Small intestine (tissue), 7 donors: Measurements from ENCODE around the gene C1QB. TPM values are rescaled to one million over a fixed set of nuclear protein-coding genes. Genes with fewer than 3 reads are reported as not detected.
"Not testable (repeated sequence)": the region's sequence is repeated elsewhere in the genome, so short reads cannot be mapped to it uniquely, and the experiment has no call there.

Source experiments
- DNase-seq, 2 donors: peaks; one replicate each; pipeline versions ENCODE4 v3.0.0 to v3.0.0-alpha.2; 2013
- FAIRE-seq: peaks from 2 replicates; lab custom pipeline; 2012; peaks lifted over from hg19 to GRCh38; lab: Jason Lieb, UNC
- H3K27ac ChIP-seq, 3 donors: one replicate each; pipeline ENCODE4 v1.5.1; 2013; ENCODE audit warnings: low read length in 2 of 3, mild to moderate bottlenecking in 2 of 3, control low read depth in 1 of 3, inconsistent platforms in 1 of 3, low read depth in 1 of 3, moderate library complexity in 1 of 3
- H3K27me3 ChIP-seq, 3 donors: one replicate each; pipeline ENCODE4 v1.6.1; 2013; ENCODE audit warnings: low read length in 3 of 3, inconsistent platforms in 1 of 3; ENCODE audit not compliant: control insufficient read depth in 3 of 3, insufficient read depth in 3 of 3
- H3K36me3 ChIP-seq, 3 donors: one replicate each; pipeline ENCODE4 v1.6.1; 2013; ENCODE audit warnings: low read length in 3 of 3, inconsistent platforms in 1 of 3, low read depth in 1 of 3, mild to moderate bottlenecking in 1 of 3, moderate library complexity in 1 of 3; ENCODE audit not compliant: control insufficient read depth in 3 of 3, insufficient read depth in 2 of 3
- H3K4me1 ChIP-seq, 3 donors: one replicate each; pipeline ENCODE4 v1.6.1; 2013; ENCODE audit warnings: low read length in 2 of 3, inconsistent platforms in 1 of 3, low read depth in 1 of 3, mild to moderate bottlenecking in 1 of 3, moderate library complexity in 1 of 3; ENCODE audit not compliant: control insufficient read depth in 3 of 3, insufficient read depth in 2 of 3
- H3K4me3 ChIP-seq, 3 donors: one replicate each; pipeline ENCODE4 v1.5.1; 2013; ENCODE audit warnings: low read length in 3 of 3, control low read depth in 1 of 3, inconsistent platforms in 1 of 3, low read depth in 1 of 3, mild to moderate bottlenecking in 1 of 3, moderate library complexity in 1 of 3
- H3K9me3 ChIP-seq, 2 donors: one replicate each; pipeline ENCODE4 v1.6.1; 2013; ENCODE audit warnings: low read depth in 1 of 2, low read length in 1 of 2; ENCODE audit not compliant: control insufficient read depth in 2 of 2, insufficient read depth in 1 of 2
- WGBS, 3 donors: extraction: QIAGEN DNeasy Blood & Tissue Kit; methylation state at CpG; one replicate each; pipeline ENCODE4 v1.1.7; 2013; 5-methylcytosine and 5-hydroxymethylcytosine counted together
- polyA plus RNA-seq, 4 donors: library from polyadenylated mRNA; stranded (reverse) in 3 of 4; unstranded in 1 of 4; fragments of 200-250 nt in 3 of 4; fragments of 120-200 nt in 1 of 4; gene quantifications; one replicate each; pipeline versions ENCODE4 v1.2.1 to v1.2.3, GENCODE V29; 2013
- donor health status: healthy with polysubstance abuse.
- donor health status: control.
- donor health status: control.
- donor health status: Bipolar disorder and iron deficiency.
- donor health status: healthy.

The C1QB gene
- polyA plus RNA-seq, 4 donors: 33.5 to 255 (median 95.1) TPM

DNA sequence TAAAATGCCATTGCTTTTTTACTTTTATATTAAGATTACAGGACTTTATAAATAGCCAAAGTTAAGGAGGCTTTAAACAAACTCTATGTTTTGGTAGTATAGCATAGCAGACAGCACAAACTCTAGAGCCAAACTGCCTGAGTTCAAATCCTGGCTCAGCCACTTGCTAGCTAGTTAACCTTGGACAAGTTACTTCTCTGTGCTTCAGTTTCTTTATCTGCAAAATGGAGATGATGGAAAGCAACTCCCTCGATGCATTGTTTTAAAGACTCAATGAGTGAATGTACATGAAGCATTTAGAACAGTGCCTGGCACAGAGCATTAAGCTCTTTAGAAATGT lies 21.3 kb downstream of the C1QB start:
- peaks cover 0 to 5% (median 0%) of the 10 kb centered on the region in 3 donors for H3K27me3 ChIP-seq
- H3K9me3 ChIP-seq: no peaks in the 10 kb centered on the region
- no peak overlapping the region for H3K4me3 ChIP-seq
- WGBS, 3 donors: 7 to 38% (median 7%) methylated on average over 1 of the region's 1 CpG
- H3K27ac ChIP-seq: no peak overlapping the region
- no peak for FAIRE-seq
- no peaks in the 10 kb centered on the region for H3K36me3 ChIP-seq
- DNase-seq: no peak
- peaks cover 0 to 26% (median 0%) of the 10 kb centered on the region in 3 donors for H3K4me1 ChIP-seq

DNA sequence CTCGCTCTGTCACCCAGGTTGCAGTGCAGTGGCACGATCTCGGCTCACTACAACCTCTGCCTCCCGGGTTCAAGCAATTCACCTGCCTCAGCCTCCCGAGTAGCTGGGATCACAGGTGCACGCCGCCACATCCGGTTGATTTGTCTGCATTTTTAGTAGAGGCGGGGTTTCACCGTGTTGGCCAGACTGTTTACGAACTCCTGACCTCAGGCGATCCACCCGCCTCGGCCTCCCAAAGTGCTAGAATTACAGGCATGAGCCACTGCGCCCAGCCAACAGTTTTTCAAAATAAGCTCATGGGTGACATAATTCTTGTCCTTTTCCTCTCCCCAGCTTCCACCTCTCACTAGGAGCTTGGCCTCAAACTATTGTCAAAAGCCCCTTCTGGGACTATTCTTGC lies 23.1 kb downstream of the C1QB start:
- not testable (repeated sequence) for H3K4me3 ChIP-seq, H3K36me3 ChIP-seq, H3K27me3 ChIP-seq, DNase-seq, FAIRE-seq, H3K9me3 ChIP-seq
- H3K4me1 ChIP-seq: peaks cover 0 to 32% (median 0%) of the 10 kb centered on the region in 3 donors
- H3K27ac ChIP-seq: peak overlapping the region in 2 of 3 donors; percentile 47 to 79
- 65 to 78% (median 70%) methylated on average over 15 of the region's 15 CpGs for WGBS, 3 donors

GRCh38 chr1:22676916-22677583 lies 24.0 kb downstream of the C1QB start:
- Histone ChIP-seq H3K9me3 (no peaks in the 10 kb centered on the region), H3K27ac (peak overlapping the region in 2 of 3 donors; percentile 47 to 79), H3K36me3 (no peaks in the 10 kb centered on the region), H3K4me3 (peak overlapping the region in 2 of 3 donors; percentile 20 to 23), H3K27me3 (peaks cover 0 to 5% (median 0%) of the 10 kb centered on the region in 3 donors), H3K4me1 (peaks cover 0 to 32% (median 0%) of the 10 kb centered on the region in 3 donors)
- FAIRE-seq (no peak), DNase-seq (peak; percentile 61 to 71)
- WGBS, 3 donors: 22 to 56% (median 33%) methylated on average over 18 to 37 of the region's 37 CpGs

GRCh38 chr1:22677931-22678896 lies 25.2 kb downstream of the C1QB start:
- H3K4me1 ChIP-seq: peaks cover 0 to 32% (median 0%) of the 10 kb centered on the region in 3 donors
- 82 to 86% (median 83%) methylated on average over 9 to 13 of the region's 13 CpGs for WGBS, 3 donors
- H3K27ac ChIP-seq: peak overlapping the region in 2 of 3 donors; percentile 47 to 79
- no peaks in the 10 kb centered on the region for H3K36me3 ChIP-seq
- H3K9me3 ChIP-seq: no peaks in the 10 kb centered on the region
- peaks cover 0 to 5% (median 0%) of the 10 kb centered on the region in 3 donors for H3K27me3 ChIP-seq
- DNase-seq: no peak
- H3K4me3 ChIP-seq: no peak overlapping the region
- no peak for FAIRE-seq

DNA sequence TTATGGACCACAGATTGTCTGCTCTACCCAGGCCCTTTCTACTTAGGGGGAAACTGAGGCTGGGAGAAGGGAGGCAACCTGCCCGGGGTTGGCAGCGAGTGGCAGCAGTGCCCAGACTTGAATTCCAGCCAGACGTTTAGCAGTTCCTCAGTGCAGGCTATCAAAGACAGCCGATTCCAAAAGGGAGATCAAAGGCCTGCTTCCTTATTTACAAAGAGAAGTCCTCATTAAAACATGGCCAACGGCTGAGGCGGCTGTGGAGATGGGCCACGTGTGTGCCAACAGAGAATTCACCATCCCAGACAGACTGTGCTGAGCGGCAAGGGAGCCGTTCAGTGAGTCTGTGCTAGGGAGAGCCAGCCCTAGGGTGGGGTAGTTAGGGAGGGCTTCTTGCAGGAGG lies 27.7 kb downstream of the C1QB start:
- DNase-seq (peak; percentile 47 to 75), FAIRE-seq (no peak)
- Histone ChIP-seq H3K27ac (peak overlapping the region in 2 of 3 donors; percentile 9 to 42), H3K36me3 (no peaks in the 10 kb centered on the region), H3K27me3 (no peaks in the 10 kb centered on the region), H3K4me3 (no peak overlapping the region), H3K9me3 (no peaks in the 10 kb centered on the region), H3K4me1 (peaks cover 0 to 26% (median 0%) of the 10 kb centered on the region in 3 donors)
- WGBS, 3 donors: 9 to 40% (median 37%) methylated on average over 9 of the region's 9 CpGs

- no peaks in the 10 kb centered on the region for H3K27me3 ChIP-seq
- 77 to 86% (median 78%) methylated on average over 15 of the region's 15 CpGs for WGBS, 3 donors
- H3K9me3 ChIP-seq: no peaks in the 10 kb centered on the region
- H3K36me3 ChIP-seq: no peaks in the 10 kb centered on the region
- DNase-seq (no peak), FAIRE-seq (no peak)
- H3K4me3 ChIP-seq: no peak overlapping the region
- H3K4me1 ChIP-seq: peaks cover 0 to 19% (median 0%) of the 10 kb centered on the region in 3 donors
- no peak overlapping the region for H3K27ac ChIP-seq
Observed at GRCh38 chr1:22681556-22682276, 28.7 kb downstream of the C1QB start.

- DNase-seq: no peak
Observed at GRCh38 chr1:22683547-22683946, 30.5 kb downstream of the C1QB start.

DNA sequence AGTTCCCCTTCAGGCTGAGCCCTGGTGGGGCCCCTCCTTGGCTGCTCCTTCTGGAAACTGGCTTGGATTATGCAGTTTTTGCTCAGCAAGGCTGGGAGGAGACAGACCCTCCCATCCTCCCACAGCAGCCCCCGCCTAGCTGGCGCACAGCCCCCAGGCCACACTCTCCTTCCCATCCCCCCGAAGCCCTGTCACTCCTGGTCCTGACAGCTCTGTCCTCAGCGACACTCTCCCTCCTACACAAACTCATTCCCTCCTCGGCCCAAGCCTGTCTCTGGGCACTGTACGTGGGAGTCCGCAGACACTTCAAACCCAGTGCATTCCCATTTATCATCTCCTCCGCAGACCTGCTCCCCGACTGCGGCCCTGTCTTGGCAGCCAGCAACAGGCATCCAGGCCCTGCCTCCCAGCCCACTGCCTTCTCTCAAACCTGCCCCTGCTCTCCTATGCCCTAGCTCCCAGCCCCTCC lies 32.6 kb downstream of the C1QB start:
- FAIRE-seq (no peak), DNase-seq (no peak)
- no peaks in the 10 kb centered on the region for H3K36me3 ChIP-seq
- H3K4me1 ChIP-seq: peaks cover 0 to under 1% (median 0%) of the 10 kb centered on the region in 3 donors
- no peak overlapping the region for H3K4me3 ChIP-seq
- no peaks in the 10 kb centered on the region for H3K9me3 ChIP-seq
- H3K27ac ChIP-seq: no peak overlapping the region
- WGBS, 3 donors: 63 to 86% (median 76%) methylated on average over 10 of the region's 10 CpGs
- no peaks in the 10 kb centered on the region for H3K27me3 ChIP-seq

More at GRCh38 chr1:22683547-22683946, 30.5 kb downstream of the C1QB start:
- Histone ChIP-seq H3K36me3 (no peaks in the 10 kb centered on the region), H3K4me3 (no peak overlapping the region), H3K4me1 (peaks cover 0 to 7% (median 0%) of the 10 kb centered on the region in 3 donors), H3K9me3 (no peaks in the 10 kb centered on the region), H3K27ac (no peak overlapping the region), H3K27me3 (no peaks in the 10 kb centered on the region)
- FAIRE-seq: no peak
- 88 to 96% (median 89%) methylated on average over 1 of the region's 1 CpG for WGBS, 3 donors
